Mucosa of gallbladder (tissue), 1 donor: ENCODE data around the gene CRYZL1. TPM values are rescaled to one million over a fixed set of nuclear protein-coding genes. Genes with fewer than 3 reads are reported as not detected.

Source experiments
- DNase-seq: peaks from one replicate; pipeline ENCODE4 v3.0.0-alpha.2; 2020; ENCODE audit warnings: low spot score
- total RNA-seq: library from RNA; stranded (reverse); gene quantifications from one replicate; pipeline ENCODE4 v1.2.1, GENCODE V29; 2021
- donor health status: DM: no; HTN: no; CAD: no.

The CRYZL1 gene
- total RNA-seq, 1 donor from 2014 or later: 29.1 TPM

DNA sequence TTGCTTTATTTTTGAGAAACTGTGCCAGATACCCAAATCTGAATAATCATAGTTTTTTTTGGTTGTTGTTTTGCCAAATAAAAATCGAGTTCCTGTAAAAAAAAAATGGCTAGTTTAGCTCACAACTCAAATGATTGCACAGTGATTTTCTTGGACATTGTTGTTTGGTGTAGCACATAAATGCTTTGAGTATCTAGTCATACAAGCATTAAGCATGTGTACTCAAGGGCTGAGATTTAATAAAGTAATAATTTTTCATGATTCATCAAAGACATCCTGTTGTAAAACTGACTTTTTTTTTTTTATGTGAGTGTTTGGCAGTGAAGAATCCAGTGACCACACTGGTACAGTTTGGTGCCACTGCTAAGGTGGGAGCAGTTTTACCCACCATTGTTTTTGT lies 19.6 kb upstream of the CRYZL1 start:
- no peak for DNase-seq

DNA sequence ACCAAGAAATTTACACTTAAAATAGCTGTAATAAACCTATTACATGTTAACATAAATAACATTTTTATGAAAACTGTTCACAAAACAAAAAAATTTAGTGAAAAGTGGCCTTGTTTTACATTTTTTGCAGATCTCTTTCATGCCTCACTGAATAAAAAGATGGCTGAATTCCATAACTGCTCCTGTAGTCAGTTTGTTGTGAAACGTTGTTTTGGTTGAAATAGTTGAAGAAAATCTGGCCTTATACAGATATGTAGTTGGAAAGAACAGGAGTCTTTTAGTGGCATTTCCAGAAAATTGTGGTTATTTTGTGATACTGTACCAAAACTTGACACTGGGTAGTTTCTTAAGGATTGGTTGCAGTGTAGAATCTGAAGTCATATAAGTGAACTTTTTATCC lies 18.9 kb upstream of the CRYZL1 start:
- DNase-seq: no peak

DNA sequence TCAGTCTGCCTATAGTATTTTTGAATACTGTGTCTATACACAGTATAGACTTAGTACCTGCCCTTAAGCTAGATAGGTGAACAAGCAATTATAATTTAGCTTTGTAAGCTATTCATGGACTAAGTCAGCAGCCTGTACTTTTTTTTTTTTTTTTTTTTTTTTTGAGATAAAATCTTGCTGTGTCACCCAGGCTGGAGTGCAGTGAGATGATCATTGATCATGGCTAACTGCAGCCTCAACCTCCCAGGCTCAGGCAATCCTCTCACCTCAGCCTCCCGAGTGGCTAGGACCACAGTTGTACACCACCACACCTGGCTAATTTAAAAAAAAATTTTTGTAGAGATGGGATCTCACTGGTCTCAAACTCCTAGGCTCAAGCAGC lies 18.0 kb upstream of the CRYZL1 start:
- DNase-seq: no peak

DNA sequence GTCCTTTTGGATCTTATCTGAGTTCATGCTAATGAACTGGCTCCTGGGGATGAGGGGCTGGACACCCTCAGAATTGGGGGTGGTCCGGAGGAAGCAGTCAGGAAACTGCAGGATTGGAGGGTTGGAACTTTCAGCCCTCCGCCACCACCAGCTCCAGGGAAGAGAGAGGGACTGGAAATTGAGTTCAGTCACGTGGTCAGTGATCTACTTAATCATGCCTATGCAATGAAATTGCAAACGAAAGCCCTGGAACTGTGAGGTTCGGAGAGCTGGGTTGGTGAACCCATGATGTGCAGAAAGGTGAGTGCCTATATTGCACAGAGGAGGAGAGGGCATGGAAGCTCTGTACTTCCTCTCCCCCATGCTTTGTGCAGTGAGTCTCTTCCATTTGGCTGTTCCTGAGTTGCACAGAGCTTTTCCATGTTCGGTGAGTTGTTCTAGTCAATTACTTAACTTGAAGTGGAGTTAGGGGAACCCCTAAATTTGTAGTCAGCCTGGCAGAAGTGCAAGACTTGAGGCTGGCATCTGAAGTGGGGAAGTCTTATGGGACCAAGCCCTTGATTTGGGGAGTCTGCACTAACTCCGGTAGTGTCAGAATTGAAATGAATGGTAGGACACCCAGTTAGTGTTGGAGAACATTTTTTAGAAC lies 17.5 kb upstream of the CRYZL1 start:
- DNase-seq: no peak

DNA sequence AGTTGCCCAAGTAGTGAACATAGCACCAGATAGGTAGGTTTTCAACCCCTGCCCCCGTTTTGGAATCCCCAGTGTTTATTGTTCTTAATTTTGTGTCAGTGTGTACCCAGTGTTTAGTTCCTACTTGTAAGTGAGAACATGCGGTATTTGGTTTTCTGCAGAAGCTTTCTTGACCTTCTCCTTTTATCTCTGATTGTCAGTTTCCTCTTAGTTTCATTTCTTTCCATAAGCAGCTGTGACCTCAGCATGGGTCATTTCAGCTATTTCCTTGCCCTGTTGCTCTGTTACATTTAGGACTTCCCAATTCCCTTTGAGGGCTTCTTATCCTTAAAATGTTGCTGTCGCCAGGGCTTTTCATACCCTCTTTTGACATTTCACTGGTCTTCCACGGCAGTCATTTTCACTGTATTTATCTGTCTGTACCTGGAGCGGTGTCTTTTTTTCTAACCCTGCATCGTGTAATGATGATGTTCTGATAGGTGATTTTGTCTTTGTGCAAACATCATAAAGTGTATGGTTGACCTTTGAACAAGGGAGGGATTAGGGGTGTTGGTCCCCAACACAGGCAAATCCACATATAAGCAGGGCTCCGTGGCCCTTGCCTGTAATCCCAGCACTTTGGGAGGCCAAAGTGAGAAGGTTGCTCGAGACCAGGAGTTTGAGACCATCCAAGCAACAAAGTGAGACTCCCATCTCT lies 15.7 kb upstream of the CRYZL1 start:
- DNase-seq: no peak

DNA sequence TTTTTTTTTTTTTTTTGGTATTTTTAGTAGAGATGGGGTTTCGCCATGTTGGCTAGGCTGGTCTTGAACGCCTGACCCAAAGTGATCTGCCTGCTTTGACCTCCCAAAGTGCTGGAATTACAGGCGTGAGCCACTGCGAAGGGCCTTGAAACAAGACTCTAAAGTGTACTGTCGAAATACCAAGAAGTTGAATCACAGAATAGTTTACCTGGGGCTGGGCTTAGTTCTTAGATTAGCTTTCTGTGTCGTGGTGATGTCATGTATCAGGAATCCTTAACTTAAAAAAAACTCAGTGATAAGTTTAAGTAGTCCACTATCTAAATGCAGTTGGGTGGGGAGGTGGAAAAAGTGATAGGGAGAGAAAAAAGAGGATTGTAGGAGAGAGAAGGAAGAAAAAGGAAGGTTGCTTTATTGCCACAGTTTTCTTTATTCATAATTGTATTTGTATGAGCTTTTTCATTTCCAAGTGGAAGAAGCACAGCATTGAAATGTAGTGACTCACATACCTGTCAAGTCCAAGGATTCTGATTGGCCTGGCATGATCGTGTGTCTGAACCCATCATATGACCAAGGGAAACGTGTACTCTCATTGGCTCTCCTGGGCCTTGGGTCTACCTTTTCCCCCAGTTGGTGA lies 14.2 kb upstream of the CRYZL1 start:
- peak; percentile 55 for DNase-seq

DNA sequence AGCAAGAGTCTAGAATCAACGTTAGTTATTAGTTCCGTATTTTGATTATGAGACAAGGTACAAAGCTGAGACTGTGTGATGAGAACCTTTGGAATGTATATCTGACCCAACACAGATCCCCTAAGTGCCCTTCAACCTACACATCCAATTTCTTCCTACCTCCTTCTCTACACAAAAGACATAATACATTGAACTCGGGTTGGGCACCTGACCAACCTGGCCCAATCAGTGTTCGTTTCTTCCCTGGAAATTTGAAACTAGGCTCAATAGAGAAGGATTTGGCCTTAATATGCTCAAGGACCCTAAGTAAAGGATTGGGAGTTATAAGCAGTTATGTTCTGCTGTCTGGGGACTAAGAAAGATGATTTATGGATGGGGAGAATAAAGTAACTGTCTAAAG lies 12.9 kb upstream of the CRYZL1 start:
- no peak for DNase-seq

DNA sequence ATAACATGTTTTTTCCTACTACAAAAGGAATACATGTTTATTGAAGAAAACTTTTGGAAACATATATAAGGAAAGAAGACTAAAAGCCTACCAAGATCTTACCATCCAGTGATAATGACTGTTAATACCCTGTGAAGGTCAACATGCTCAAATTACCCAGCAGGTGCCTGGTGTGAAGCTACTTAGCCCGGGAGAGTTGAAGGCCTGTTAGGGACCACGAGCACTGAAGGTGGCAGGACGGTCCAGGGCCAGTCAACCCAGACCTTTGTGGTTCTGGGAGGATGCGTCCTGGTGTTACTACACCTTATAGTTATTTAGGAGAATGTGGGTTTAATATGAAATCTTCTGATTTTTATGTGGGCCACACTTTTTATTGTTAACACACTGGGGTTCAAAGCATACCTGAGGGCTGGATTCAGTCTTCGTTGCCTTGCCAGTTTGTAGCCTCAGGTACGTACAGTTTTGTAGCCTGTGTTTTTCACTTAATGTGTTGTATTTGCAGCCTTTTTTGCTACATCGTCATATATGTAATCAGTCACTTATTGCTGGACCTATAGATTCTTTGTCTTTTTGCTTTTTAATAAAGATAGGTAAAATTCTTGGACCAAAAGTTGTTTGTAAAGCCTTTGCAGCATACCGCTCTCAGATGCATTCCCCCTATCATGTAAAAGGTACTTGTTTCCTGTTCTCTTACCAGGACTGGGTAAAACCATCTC lies 10.6 kb upstream of the CRYZL1 start:
- no peak for DNase-seq

DNA sequence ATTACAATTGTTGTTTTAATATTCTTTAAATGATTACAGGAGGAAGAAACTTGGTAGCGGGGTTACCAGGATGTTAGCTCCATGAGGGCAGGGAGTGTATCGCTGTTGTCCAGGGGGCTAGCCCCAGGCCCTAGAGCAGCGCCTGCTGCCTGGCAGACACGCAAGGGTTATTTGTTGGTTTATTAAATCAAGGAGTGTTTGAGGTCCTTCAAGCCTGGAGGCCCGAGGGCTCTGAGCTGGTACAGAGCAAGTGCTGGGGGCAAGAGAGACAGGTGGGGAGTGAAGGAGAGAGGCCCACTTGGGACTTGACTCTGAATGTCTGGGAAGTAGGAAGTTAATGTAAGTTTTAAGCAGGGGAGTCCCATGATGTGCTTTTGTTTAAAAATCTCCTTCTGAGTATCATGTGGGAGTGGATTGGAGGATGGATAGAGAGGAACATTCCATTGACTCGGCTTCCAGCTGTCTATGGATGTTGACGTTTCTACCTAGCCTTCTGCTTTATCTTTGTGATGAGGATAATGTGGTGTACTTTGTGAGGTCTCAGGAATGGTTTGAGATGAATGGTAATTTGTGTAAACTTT lies 9.5 kb upstream of the CRYZL1 start:
- DNase-seq: no peak

DNA sequence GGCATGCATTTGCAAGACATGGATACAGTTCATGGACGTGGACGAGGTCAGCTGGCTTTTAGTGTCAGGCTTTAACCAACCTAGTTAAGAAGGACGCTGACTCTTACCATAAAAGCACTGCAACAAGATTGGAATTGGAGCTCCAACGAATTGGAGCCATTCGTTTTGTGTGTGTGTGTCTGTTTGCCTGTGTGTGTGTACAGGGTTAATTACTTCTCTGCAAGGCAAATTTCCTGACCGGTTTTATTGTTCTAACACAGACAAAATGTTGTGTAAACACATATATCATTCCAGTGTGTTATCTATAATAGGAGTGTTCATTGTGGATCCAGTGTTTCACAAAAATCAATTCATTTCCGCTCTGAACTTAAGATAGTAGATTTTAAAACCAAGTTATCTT lies 8.7 kb upstream of the CRYZL1 start:
- DNase-seq: no peak

DNA sequence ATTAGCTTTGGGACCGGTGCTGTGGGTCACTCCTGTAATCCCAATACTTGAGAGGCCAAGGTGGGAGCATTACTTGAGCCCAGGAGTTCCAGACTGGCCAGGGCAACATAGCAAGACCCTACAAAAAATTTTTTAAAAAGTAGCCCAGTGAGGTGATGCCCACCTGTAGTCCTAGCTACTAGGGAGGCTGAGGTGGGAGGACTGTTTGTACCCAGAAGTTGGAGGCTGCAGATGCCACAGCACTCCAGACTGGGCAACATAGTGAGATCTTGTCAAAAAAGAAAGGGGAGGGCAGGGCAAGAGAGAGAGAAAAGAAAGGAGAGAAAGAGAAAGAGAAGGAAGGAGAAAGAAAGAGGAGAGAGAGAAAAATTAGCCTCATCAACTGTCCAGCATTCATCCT lies 7.0 kb upstream of the CRYZL1 start:
- no peak for DNase-seq

DNA sequence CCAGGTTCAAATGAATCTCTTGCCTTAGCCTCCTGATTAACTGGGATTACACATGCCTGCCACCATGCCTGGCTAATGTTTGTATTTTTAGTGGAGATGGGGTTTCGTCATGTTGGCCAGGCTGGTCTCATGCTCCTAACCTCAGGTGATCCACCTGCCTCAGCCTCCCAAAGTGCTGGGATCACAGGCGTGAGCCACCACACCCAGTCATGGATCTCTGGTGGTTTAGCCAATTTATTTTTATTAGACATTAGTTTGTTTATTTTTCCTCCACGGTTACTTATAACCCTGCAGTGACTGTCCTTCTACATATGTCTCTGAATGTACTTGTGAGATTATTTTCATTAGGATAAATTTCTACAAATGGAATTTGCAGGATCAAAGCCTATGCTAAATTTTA lies 6.0 kb upstream of the CRYZL1 start:
- DNase-seq: no peak

DNA sequence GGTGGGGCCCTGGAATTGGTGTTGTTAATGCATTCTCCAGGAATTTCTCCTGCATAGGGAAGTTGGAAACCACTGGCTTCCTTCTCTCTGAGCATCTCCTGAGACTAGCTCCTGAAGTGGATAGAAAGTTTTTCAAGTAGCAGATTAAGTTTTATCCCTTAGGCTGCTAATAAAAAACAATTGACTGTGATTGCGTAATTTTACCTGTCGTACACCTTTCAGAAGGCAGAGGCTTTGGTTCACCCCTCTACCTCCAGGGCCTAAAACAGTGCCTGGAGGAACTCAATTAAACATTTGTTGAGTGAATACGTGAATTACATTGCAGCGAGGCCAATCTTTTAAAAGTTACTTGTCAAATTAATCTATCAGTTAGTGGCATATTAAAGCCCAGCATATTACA lies 4.2 kb upstream of the CRYZL1 start:
- no peak for DNase-seq

DNA sequence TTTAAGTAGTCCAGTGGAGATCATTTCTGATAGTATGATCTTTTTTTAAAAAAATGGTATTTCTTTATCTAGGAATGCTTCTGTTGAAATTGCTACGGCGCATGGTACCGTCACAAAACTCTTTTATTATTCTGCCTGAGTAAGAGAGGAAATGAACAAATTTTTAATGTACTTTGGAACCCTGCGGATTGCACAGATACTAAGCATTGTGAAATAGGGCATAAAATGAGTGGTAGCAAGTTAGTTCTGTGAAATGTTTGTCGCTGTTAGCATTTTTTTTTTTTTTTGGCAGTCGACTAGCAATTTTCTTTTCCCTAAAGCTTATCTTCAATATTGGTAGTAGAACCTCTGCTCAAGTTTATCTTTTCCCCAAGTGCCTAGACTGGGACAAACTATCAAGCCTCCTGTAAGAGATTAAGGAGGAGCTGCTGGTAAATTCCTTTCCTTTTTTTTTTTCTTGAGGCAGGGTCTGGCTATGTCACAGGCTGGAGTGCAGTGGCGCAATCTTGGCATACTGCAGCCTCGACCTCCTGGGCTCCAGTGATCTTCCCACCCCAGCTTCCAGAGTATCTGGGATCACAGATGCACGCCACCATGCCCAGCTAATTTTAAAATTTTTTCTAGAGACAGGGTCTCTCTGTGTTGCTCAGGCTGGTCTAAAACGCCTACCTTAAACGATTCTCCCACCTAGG lies 3.0 kb upstream of the CRYZL1 start:
- no peak for DNase-seq

DNA sequence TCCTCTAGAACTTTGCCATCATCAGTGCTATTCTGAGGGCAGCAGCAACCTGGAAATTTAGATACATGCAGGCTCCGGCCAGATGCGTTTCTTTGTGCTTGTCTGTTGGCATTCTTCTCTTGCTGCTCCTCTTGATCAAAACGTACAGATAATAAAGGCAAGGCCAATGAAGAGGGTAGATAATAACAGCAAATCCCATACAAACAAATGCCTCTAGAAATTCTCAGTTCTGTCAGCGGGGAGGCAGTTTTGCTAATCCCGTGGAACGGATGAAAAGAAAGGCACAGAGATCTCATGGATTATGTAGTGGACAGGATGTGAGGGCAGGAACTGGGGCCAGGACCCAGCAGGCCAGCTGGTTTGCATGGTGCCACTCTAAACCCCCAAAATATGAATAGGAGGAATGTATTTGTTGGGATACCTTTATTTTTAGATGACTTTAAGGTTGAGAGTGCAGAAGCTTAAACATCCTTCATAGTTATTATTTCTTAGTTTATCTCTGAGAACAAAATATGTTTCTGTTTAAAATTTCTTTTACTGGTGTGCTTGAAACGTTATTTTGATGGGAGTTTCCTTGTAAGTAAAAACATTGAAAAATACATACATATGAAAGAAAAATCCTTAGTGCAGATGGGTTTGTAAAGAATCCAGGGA lies 2.2 kb upstream of the CRYZL1 start:
- DNase-seq: no peak

DNA sequence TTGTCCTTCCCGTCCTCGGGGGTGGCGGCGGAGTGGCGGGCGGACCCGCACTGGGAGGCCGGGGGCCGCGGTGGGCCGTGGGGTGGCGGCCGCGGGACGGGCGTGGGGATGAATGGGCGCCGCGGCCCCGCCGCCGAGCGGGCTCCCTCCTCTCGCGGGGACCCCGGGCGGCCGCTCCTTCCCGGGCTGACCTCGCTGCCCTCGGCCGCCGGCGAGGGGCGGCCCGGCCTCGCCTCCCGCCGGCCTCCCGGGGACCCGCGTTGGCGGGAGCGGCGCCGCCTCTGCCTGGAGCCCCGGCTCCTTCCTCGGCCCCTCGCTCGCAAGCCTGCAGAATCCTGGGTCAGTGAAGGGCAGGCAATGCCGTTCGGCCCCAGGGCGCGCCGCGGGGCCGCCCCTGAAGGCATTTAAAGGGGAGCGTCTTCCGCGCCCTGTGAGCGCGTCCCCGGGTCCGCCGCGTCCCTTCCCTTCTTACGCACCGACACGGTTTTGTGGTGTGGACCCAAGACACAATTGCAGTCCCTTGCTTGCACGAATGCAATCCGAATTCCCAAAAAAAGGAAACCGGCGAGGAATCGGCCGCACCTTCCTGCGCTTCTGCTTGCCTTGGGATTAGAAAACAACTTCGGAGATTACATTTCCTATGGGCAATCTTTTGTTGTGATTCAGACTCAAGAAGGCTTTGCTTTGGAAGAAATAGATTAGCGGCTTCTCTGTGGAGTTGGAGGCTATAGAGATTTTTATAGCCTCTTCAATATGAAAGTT lies 1.5 kb upstream of the CRYZL1 start:
- no peak for DNase-seq

DNA sequence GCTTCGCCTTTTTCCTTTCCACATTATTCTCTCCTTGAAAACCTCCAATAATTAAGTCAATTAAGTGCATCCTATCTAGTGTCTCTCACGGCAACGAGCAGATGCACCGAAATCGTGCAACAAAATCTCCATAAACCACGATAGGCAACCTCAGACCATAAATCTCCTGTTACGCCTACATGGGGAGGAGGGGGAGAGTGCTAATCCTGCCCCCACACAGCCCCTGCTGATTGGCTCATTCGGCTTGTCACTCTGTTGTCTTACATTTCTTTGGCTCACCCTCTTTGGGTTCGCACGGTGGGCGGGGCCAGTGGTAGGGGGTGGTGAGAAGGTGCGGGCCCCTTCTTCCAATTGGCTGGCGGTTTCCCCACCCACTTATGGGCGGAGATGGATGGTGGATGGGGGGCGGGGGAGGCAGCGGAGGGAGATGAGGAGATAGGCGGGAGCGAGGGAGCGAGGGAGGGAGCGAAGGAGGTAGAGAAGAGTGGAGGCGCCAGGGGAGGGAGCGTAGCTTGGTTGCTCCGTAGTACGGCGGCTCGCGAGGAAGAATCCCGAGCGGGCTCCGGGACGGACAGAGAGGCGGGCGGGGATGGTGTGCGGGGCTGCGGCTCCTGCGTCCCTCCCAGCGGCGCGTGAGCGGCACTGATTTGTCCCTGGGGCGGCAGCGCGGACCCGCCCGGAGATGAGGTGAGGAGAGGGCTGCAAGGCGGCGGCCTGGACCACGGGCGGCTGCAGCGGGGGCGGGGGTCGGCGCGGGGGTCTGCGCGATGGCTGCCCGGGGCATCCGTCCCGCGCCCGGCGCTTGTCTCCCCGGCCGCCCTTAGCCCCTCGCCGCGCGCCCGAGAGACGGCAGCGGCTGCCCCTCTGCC lies 720 bp upstream of the CRYZL1 start, which contains the start of gene ITSN1:
Gene ITSN1 (plus strand): TSS at position 475 of the 869 bp plus-strand sequence. CDS start 76,328 bp downstream, outside the sequence.
- DNase-seq: peak; percentile 100

DNA sequence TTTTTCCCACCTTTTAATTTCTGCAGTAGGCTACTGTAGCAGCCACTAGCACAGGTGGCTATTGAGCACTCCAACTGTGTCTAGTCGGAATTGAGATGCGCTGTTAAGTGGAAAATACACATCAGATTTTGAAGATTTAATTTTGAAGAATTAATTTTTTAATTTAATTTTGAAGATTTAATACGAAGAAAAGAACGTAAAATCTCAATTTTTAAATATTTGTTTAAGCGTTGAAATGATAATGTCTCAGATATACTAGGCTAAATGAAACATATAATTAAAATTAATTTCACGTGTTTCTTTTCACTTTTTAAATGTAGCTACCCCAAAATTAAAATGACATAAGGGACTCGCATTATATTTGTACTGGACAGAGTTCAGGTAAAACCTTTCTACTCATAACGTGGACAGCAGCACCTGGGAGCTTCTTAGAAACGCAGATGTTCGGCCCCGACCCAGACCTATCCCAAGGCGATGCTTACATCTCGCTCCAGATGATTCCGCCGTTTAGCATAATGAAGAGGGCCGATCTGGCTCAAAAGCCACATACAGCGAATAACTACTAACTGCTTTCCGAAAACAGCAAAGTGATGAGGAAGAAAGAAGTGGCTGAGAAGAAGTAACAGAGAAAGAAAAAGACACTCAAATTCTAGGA lies 717 bp downstream of the CRYZL1 start:
- no peak for DNase-seq

DNA sequence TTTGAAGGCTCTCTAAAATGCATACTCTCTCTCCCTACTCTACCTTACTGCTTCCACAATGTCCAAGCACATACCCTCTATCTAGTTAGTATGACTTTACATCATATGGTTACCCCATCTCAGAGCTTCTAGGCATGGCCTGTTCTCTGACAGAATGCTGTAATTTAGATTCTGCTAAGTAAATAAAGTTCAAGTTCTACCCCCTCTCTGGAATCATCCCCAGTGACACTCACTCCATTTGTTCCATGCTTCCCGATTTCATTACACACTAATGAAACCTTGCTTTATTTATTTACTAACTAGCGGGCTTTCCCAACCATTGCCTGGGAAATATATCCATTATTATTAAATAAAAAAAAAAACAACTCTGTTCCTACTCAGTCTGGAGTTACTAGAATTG lies 7.3 kb downstream of the CRYZL1 start:
- DNase-seq: no peak
